Lower lobe of right lung (tissue), 2 donors: Measurements from ENCODE around the gene USP14. TPM values are rescaled to one million over a fixed set of nuclear protein-coding genes. Genes with fewer than 3 reads are reported as not detected.

Experiments used
- ATAC-seq, 2 donors: fragments of 200-7000 bp; cut with Tn5 transposase; one replicate each; pipeline ENCODE4 v1.9.1; 2020 to 2022; ENCODE audit warnings: mild to moderate bottlenecking in 2 of 2, moderate library complexity in 2 of 2
- DNase-seq: peaks from one replicate; pipeline ENCODE4 v3.0.0-alpha.2; 2020
- H3K27ac ChIP-seq: fragments of 200-600 bp; one replicate; pipeline ENCODE4 v1.8.0; 2022
- H3K27me3 ChIP-seq: fragments of 200-600 bp; one replicate; pipeline ENCODE4 v1.8.0; 2022; ENCODE audit warnings: low read depth
- H3K36me3 ChIP-seq: fragments of 200-600 bp; one replicate; pipeline ENCODE4 v1.8.0; 2022; ENCODE audit warnings: mild to moderate bottlenecking
- H3K4me1 ChIP-seq: fragments of 200-600 bp; one replicate; pipeline ENCODE4 v1.8.0; 2022
- H3K4me3 ChIP-seq: fragments of 200-600 bp; one replicate; pipeline ENCODE4 v1.8.0; 2022; ENCODE audit warnings: mild to moderate bottlenecking
- H3K9me3 ChIP-seq: fragments of 200-600 bp; one replicate; pipeline ENCODE4 v1.8.0; 2022
- intact Hi-C: fragments of 100-400 bp; cut with DNase I; formaldehyde crosslinking; loops from one replicate; pipeline ENCODE4 v1.11.0; 2022
- total RNA-seq: library from RNA; stranded (reverse); fragmentation: NEBNext Ultra II Directional; extraction: Animal tissue kit (Norgen Biotek cat#: 25700); gene quantifications from one replicate; pipeline ENCODE4 v1.2.1, GENCODE V29; 2021
- TF ChIP-seq, protein P1 (sequence below): fragments of 200-600 bp; IDR thresholded peaks from one replicate; pipeline ENCODE4 v1.8.0; 2022; ENCODE audit warnings: antibody characterized with exemption, mild to moderate bottlenecking
- donor health status: DM: no; HTN: yes; CAD: no; lungs with severe emphysema.

USP14 gene
- total RNA-seq, 1 donor from 2014 or later, result 43.2 TPM

DNA sequence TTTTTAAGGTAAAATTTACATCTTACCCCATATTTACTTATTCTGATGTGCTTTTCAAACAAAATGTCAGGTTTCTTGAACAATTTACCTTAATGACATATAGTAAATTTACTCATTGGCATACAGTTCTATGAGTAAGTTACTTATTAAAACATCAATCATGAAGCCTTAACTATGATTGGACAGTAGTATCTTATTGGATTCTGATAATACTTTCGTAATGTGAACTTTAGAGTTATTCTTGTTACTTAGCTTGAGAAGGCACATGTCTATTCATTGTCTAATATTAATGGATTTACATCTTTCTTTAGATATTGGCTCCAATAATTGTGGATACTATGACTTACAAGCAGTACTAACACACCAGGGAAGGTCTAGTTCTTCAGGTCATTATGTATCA lies 51.7 kb downstream of the USP14 start:
- no peak overlapping the region for H3K4me3 ChIP-seq
- no peaks in the 10 kb centered on the region for H3K9me3 ChIP-seq
- TF ChIP-seq, protein P1, sequence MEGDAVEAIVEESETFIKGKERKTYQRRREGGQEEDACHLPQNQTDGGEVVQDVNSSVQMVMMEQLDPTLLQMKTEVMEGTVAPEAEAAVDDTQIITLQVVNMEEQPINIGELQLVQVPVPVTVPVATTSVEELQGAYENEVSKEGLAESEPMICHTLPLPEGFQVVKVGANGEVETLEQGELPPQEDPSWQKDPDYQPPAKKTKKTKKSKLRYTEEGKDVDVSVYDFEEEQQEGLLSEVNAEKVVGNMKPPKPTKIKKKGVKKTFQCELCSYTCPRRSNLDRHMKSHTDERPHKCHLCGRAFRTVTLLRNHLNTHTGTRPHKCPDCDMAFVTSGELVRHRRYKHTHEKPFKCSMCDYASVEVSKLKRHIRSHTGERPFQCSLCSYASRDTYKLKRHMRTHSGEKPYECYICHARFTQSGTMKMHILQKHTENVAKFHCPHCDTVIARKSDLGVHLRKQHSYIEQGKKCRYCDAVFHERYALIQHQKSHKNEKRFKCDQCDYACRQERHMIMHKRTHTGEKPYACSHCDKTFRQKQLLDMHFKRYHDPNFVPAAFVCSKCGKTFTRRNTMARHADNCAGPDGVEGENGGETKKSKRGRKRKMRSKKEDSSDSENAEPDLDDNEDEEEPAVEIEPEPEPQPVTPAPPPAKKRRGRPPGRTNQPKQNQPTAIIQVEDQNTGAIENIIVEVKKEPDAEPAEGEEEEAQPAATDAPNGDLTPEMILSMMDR, result no peak
- H3K27ac ChIP-seq, result no peak overlapping the region
- DNase-seq, result no peak
- no peaks in the 10 kb centered on the region for H3K4me1 ChIP-seq
- peaks cover 90% of the 10 kb centered on the region for H3K36me3 ChIP-seq
- H3K27me3 ChIP-seq, result no peaks in the 10 kb centered on the region
- intact Hi-C loops, result no loop called here
- ATAC-seq, result no peak

DNA sequence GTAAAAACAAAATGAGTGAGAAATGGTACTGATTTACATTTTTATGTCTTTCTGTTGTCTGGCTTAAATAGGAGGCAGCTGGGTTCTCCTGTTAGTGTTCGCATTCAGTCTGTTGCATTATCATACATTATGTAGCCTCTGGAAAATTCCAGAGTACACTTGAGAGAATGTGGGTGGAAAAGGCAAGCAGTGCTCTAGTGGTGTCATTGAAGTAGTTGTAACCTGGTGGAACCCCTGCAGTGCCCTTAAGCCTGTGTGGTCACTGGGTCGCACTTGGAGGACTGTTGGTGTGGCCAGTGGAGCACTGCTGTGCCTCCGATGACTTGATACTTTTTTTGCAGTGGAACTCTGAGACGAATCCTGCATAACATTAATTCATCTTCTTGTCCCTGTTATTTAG lies 52.4 kb downstream of the USP14 start:
- no peak for ATAC-seq
- intact Hi-C loops, result no loop called here
- TF ChIP-seq, protein P1, result no peak
- Histone ChIP-seq H3K36me3 (peaks cover 90% of the 10 kb centered on the region), H3K4me1 (no peaks in the 10 kb centered on the region), H3K9me3 (no peaks in the 10 kb centered on the region), H3K4me3 (no peak overlapping the region), H3K27ac (no peak overlapping the region), H3K27me3 (no peaks in the 10 kb centered on the region)
- no peak for DNase-seq

DNA sequence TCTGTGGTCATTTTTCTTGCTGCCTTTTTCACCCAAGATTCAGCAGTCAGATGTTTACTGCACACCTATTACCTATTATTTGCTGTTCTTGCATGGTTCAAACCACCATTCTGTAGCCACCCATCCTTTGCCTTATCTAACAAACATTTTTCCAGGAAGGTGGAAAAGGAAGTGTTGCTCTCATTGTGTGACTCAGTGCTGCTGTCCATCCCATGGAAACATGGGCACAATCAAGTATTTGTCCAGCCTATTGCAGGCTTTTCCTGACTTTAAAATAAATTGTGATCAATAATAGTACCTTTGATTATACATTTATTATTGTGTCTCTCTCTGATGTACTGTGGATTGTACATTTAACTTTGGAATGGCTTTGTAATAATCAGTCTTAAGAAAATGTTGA lies 53.2 kb downstream of the USP14 start:
- DNase-seq, result no peak
- TF ChIP-seq, protein P1, result no peak
- H3K36me3 ChIP-seq, result peaks cover 90% of the 10 kb centered on the region

DNA sequence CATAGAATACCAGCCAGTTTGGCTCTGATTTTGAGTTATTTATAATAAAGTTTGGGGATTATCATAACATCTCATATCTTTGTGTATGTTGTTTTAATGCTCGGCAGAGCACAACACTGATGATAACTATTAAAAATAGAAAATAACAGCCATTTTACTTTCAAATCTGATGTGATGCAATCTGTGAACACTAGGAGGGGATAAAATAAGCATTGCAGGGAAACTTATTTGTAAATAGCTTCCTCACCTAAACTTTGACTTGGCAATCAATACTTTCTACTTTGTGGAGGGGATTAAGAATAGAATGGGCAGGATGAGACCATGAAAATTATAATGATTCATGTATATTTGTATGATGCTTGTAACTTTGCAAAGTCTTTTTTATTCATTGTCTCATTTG lies 54.4 kb downstream of the USP14 start:
- H3K9me3 ChIP-seq, result no peaks in the 10 kb centered on the region
- no peak overlapping the region for H3K4me3 ChIP-seq
- no peak overlapping the region for H3K27ac ChIP-seq
- intact Hi-C loops, result no loop called here
- TF ChIP-seq, protein P1, result no peak
- H3K4me1 ChIP-seq, result no peaks in the 10 kb centered on the region
- ATAC-seq, result no peak
- DNase-seq, result no peak
- H3K36me3 ChIP-seq, result peaks cover 96% of the 10 kb centered on the region
- H3K27me3 ChIP-seq, result no peaks in the 10 kb centered on the region

More for the DNA sequence above, 53.2 kb downstream of the USP14 start:
- no peaks in the 10 kb centered on the region for H3K27me3 ChIP-seq
- H3K27ac ChIP-seq, result no peak overlapping the region
- H3K4me1 ChIP-seq, result no peaks in the 10 kb centered on the region
- H3K4me3 ChIP-seq, result no peak overlapping the region
- H3K9me3 ChIP-seq, result no peaks in the 10 kb centered on the region
- intact Hi-C loops, result no loop called here
- no peak for ATAC-seq

DNA sequence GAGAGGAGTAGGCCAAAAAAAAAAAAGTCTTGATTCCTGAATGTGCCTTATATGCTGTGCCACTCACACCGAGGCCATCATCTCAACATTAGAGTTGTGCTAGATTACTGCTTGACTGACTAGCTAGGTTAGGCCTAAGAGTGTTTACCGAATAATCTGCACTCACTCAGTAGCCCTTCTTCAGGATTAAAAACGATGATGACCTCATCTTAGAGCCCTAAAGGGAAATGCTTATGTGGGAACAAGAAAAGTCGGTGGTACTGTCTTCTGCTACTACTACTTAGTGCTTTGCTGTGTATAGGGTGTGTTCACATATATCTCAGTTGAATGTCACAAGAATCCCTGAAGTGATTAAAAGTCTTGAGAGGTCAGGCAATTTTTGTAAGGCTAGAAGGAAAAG lies 55.1 kb downstream of the USP14 start:
- no peaks in the 10 kb centered on the region for H3K27me3 ChIP-seq
- intact Hi-C loops, result no loop called here
- TF ChIP-seq, protein P1, result no peak
- H3K27ac ChIP-seq, result no peak overlapping the region
- H3K4me1 ChIP-seq, result no peaks in the 10 kb centered on the region
- ATAC-seq (no peak), DNase-seq (no peak)
- no peak overlapping the region for H3K4me3 ChIP-seq
- no peaks in the 10 kb centered on the region for H3K9me3 ChIP-seq
- peaks cover 100% of the 10 kb centered on the region for H3K36me3 ChIP-seq

DNA sequence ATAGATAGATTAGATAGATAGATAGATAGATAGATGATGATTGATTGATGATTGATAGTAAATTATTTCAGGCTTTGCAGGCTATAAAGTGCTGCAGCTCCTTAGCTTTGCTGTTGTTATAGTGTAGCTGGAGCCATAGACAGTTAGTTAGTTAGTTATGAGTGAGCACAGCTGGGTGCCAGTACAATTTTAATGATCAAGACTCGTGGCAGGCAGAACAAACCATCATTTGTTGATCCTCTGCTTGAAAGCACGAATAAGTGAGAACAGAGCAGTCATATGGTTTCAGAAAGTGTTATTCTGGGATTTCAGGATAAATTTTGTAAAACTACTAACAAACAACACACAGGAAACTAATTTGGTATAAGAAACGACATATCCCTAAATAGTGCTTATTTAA lies 55.6 kb downstream of the USP14 start:
- no peak overlapping the region for H3K27ac ChIP-seq
- ATAC-seq (no peak), DNase-seq (no peak)
- TF ChIP-seq, protein P1, result no peak
- no peaks in the 10 kb centered on the region for H3K9me3 ChIP-seq
- H3K27me3 ChIP-seq, result no peaks in the 10 kb centered on the region
- intact Hi-C loops, result no loop called here
- no peaks in the 10 kb centered on the region for H3K4me1 ChIP-seq
- H3K36me3 ChIP-seq, result peaks cover 98% of the 10 kb centered on the region
- H3K4me3 ChIP-seq, result no peak overlapping the region
